Endothelial cell of umbilical vein (primary cell): ENCODE data around the gene TMEM132E. TPM values are rescaled to one million over a fixed set of nuclear protein-coding genes. Genes with fewer than 3 reads are reported as not detected.

Source experiments
- BruUV-seq: library from RNA; stranded (reverse); fragments of 400-500 nt; replicated peaks from 2 replicates; lab custom pipeline; 2021; lab: Mats Ljungman, UMichigan
- CTCF ChIA-PET: fragments of 300-600, 350-600 bp; sonication (Branson Sonifier 250); formaldehyde crosslinking; loops from one replicate; lab custom pipeline; 2021; ENCODE audit warnings: antibody characterized with exemption, inconsistent platforms; lab: Charles Lee
- POLR2A ChIA-PET: fragments of 300-600, 350-600 bp; sonication (Branson Sonifier 250); formaldehyde crosslinking; loops from one replicate; lab custom pipeline; 2021; ENCODE audit warnings: antibody characterized with exemption, inconsistent platforms; lab: Charles Lee
- DNase-seq: peaks from one replicate; pipeline ENCODE4 v3.0.0-alpha.2; 2011; ENCODE audit warnings: low read depth, low spot score
- FAIRE-seq: peaks from 2 replicates; lab custom pipeline; 2011; peaks lifted over from hg19 to GRCh38; lab: Jason Lieb, UNC
- H2AFZ ChIP-seq: 2 replicates; pipeline ENCODE4 v1.6.0; 2012; ENCODE audit warnings: low read depth, low read length, control low read depth, inconsistent platforms
- H3K27ac ChIP-seq: 2 replicates; pipeline ENCODE4 v1.5.1; 2011; ENCODE audit warnings: low read depth, mild to moderate bottlenecking, control low read depth, low read length, moderate library complexity; ENCODE audit not compliant: insufficient read depth
- H3K27me3 ChIP-seq, 2 experiments: 2 replicates each; pipeline versions ENCODE4 v1.6.0 to v1.6.1; 2011; ENCODE audit warnings: low read length in 2 of 2, mixed read lengths in 1 of 2; ENCODE audit not compliant: control insufficient read depth in 2 of 2, insufficient read depth in 2 of 2
- H3K36me3 ChIP-seq, 2 experiments: 2 replicates in 1 of 2; 3 replicates in 1 of 2; pipeline ENCODE4 v1.5.1; 2011; ENCODE audit warnings: low read length in 2 of 2, mild to moderate bottlenecking in 1 of 2, moderate library complexity in 1 of 2; ENCODE audit not compliant: control insufficient read depth in 2 of 2, insufficient read depth in 2 of 2; ENCODE audit errors: extremely low read depth in 1 of 2
- H3K4me1 ChIP-seq: 3 replicates; pipeline ENCODE4 v1.5.1; 2011; ENCODE audit warnings: mild to moderate bottlenecking, low read length; ENCODE audit not compliant: control insufficient read depth, insufficient read depth; ENCODE audit errors: extremely low read depth
- H3K4me2 ChIP-seq: 2 replicates; pipeline ENCODE4 v1.6.1; 2011; ENCODE audit warnings: low read length, control low read depth, mixed read lengths; ENCODE audit not compliant: insufficient read depth
- H3K4me3 ChIP-seq, 3 experiments: fragments of 200-600 bp in 1 of 3; sonication (generic), shearing (Covaris generic) in 1 of 3; replicated peaks in 1 of 3; 2 replicates each; pipeline ENCODE4 v1.5.1; 2011 to 2016; ENCODE audit warnings: control low read depth in 3 of 3, low read length in 3 of 3, mild to moderate bottlenecking in 2 of 3, inconsistent platforms in 1 of 3, low read depth in 1 of 3, moderate library complexity in 1 of 3; ENCODE audit not compliant: insufficient read depth in 1 of 3
- H3K79me2 ChIP-seq: 2 replicates; pipeline ENCODE4 v1.6.0; 2012; ENCODE audit warnings: low read length, inconsistent platforms; ENCODE audit not compliant: control insufficient read depth, insufficient read depth
- H3K9ac ChIP-seq: replicated peaks from 2 replicates; pipeline ENCODE3; 2011; ENCODE audit warnings: low read length, control low read depth; ENCODE audit not compliant: insufficient read depth; ENCODE audit errors: extremely low read depth
- H3K9me1 ChIP-seq: replicated peaks from 3 replicates; pipeline ENCODE4 v1.6.0; 2011; ENCODE audit warnings: mild to moderate bottlenecking, low read length; ENCODE audit not compliant: control insufficient read depth, insufficient read depth; ENCODE audit errors: extremely low read depth
- H3K9me3 ChIP-seq: replicated peaks from 2 replicates; pipeline ENCODE4 v1.5.1; 2012; ENCODE audit warnings: low read length, inconsistent platforms; ENCODE audit not compliant: control insufficient read depth, insufficient read depth
- H4K20me1 ChIP-seq: replicated peaks from 2 replicates; pipeline ENCODE3; 2011; ENCODE audit warnings: mild to moderate bottlenecking, low read length; ENCODE audit not compliant: control insufficient read depth, insufficient read depth; ENCODE audit errors: extremely low read depth
- EZH2 ChIP-seq: IDR thresholded peaks from 2 replicates; pipeline ENCODE4 v1.6.1; 2012; ENCODE audit warnings: borderline replicate concordance, low read depth, mild to moderate bottlenecking, moderate library complexity, low read length, inconsistent platforms; ENCODE audit not compliant: severe bottlenecking
- FOS ChIP-seq: IDR thresholded peaks from 2 replicates; pipeline ENCODE4 v1.6.1; 2011; ENCODE audit warnings: mild to moderate bottlenecking, low read length, moderate library complexity, borderline replicate concordance; ENCODE audit not compliant: insufficient read depth
- GATA2 ChIP-seq: IDR thresholded peaks from 2 replicates; pipeline ENCODE4 v1.7.0; 2011; ENCODE audit warnings: low read depth, mild to moderate bottlenecking, moderate library complexity, mixed read lengths, low read length; ENCODE audit not compliant: insufficient read length, insufficient read depth
- JUN ChIP-seq: IDR thresholded peaks from 2 replicates; pipeline ENCODE4 v1.6.1; 2011; ENCODE audit warnings: borderline replicate concordance, low read depth; ENCODE audit not compliant: insufficient read length, insufficient read depth
- MYC ChIP-seq: IDR thresholded peaks from one replicate; pipeline ENCODE4 v1.6.1; 2011; ENCODE audit warnings: mild to moderate bottlenecking, low read depth, low read length
- POLR2A ChIP-seq: IDR thresholded peaks from 2 replicates; pipeline ENCODE4 v1.6.1; 2012; ENCODE audit warnings: low read depth, mild to moderate bottlenecking, control low read depth, low read length
- POLR2AphosphoS5 ChIP-seq: IDR thresholded peaks from 2 replicates; pipeline ENCODE4 v1.6.1; 2012; ENCODE audit warnings: low read depth, mild to moderate bottlenecking, control low read depth, low read length, moderate library complexity; ENCODE audit not compliant: insufficient read depth
- dilution Hi-C: fragments of 300-500 bp; cut with MboI; formaldehyde crosslinking; loops from one replicate; pipeline ENCODE4 v1.15.0; 2019; ENCODE audit warnings: low sequenced_read_pairs; ENCODE audit not compliant: extremely low pct_ligation_motif_present
- intact Hi-C: fragments of 100-400 bp; cut with micrococcal nuclease; formaldehyde crosslinking; loops from one replicate; pipeline ENCODE4 v1.10.0; 2022
- polyA plus RNA-seq, 4 experiments: library from polyadenylated mRNA; depleted of rRNA in 3 of 4; stranded (reverse) in 3 of 4; unstranded in 1 of 4; fragments of >200 nt; gene quantifications; 2 replicates each; pipeline versions ENCODE4 v1.2.1 to v1.2.3, GENCODE V29; 2011 to 2012; ENCODE audit warnings: missing spikeins in 1 of 4
- total RNA-seq: library from RNA; stranded (reverse); gene quantifications from 2 replicates; pipeline ENCODE4 v1.2.3, GENCODE V29; 2021
- TF ChIP-seq, protein P1 (sequence below): IDR thresholded peaks from 2 replicates; pipeline ENCODE4 v1.6.1; 2011; ENCODE audit not compliant: insufficient read depth, insufficient read length
- TF ChIP-seq, protein P2 (sequence below), 2 donors: IDR thresholded peaks; 1 replicate in 1 of 2; 2 replicates in 1 of 2; pipeline ENCODE4 v1.5.1; 2011; ENCODE audit warnings: low read length in 2 of 2, mild to moderate bottlenecking in 2 of 2, moderate library complexity in 2 of 2, control low read depth in 1 of 2, inconsistent platforms in 1 of 2, low read depth in 1 of 2; ENCODE audit not compliant: insufficient read depth in 1 of 2; ENCODE audit errors: extremely low read depth in 1 of 2

The TMEM132E gene
- total and polyA plus RNA-seq, 2 donors (not counting 3 experiments of a cell fraction or from before 2014, with no cell fraction given): not detected

DNA sequence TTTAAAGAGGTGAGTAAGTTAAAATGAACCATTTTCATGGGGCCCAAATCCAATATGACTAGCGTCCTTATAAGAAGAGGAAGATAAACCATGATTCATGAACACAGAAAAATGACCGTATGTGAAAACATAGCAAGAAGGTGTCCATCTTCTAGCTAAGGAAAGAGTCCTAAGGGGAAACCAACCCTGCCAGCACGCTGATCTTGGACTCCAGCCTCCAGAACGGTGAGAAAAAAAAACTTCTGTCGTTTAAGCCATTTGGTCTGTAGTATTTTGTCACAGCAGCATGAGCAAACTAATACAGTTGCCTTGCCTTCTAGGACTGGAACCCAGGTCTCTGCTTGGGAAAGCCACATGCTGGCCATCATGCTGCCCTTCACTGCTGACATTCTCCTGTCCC is 4.2 kb upstream of the TMEM132E start:
- no peak overlapping the region for H3K4me3 ChIP-seq
- H3K9ac ChIP-seq: no peak overlapping the region
- no peaks in the 10 kb centered on the region for H4K20me1 ChIP-seq
- FAIRE-seq (no peak), DNase-seq (no peak)
- H3K4me2 ChIP-seq: no peak overlapping the region
- CTCF ChIA-PET: interaction anchor here (1.2 to 1.4 kb wide), 3 partner anchors 33 to 63 kb away, joined by 3 to 4 read pairs (median 3); no protein-coding TSS in a partner anchor
- peaks cover 33 to 34% of the 10 kb centered on the region in 2 experiments for H3K27me3 ChIP-seq
- TF ChIP-seq EZH2 (no peak), POLR2AphosphoS5 (no peak)
- TF ChIP-seq, protein P1, sequence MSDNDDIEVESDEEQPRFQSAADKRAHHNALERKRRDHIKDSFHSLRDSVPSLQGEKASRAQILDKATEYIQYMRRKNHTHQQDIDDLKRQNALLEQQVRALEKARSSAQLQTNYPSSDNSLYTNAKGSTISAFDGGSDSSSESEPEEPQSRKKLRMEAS: no peak
- no peaks in the 10 kb centered on the region for H3K9me1 ChIP-seq
- H3K79me2 ChIP-seq: no peaks in the 10 kb centered on the region
- no peaks in the 10 kb centered on the region for H3K9me3 ChIP-seq
- BruUV-seq: no TSS peak
- H3K4me1 ChIP-seq: no peaks in the 10 kb centered on the region
- H2AFZ ChIP-seq: no peak overlapping the region
- no peaks in the 10 kb centered on the region for H3K36me3 ChIP-seq
- intact Hi-C loops: no loop called here
- dilution Hi-C loops: no loop called here
- H3K27ac ChIP-seq: no peak overlapping the region
- POLR2A ChIA-PET: no interaction called here

DNA sequence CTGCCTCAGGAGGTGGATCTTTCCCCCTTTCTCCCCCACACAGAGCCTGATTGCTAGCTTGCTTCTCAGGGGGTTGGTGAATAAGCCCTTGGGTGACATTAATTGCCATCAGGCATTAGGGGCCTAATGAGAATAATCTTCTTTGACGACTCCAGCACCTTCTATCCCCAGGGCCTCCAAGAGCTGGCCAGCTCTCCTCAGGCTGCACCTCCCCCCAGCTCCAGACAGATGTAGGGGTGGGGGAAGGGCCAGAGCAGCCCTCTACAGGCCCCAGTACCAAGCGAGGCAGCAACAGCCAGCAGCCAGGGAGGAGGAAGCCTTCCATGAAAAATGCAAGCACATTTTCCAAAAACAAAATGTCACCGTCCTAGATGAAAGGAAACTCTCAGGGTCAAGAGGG is 1.4 kb upstream of the TMEM132E start:
- intact Hi-C loops: loop anchor here (1.0 kb wide), 1 partner anchor 13 kb away; no protein-coding TSS in a partner anchor
- H3K9me3 ChIP-seq: no peaks in the 10 kb centered on the region
- CTCF ChIA-PET: no interaction called here

More for the DNA sequence above, 1.4 kb upstream of the TMEM132E start:
- H3K9me1 ChIP-seq: no peaks in the 10 kb centered on the region
- H3K27me3 ChIP-seq: peaks cover 56 to 62% of the 10 kb centered on the region in 2 experiments
- dilution Hi-C loops: no loop called here
- FAIRE-seq (no peak), DNase-seq (no peak)
- H3K27ac ChIP-seq: no peak overlapping the region
- no peak for TF ChIP-seq FOS
- TF ChIP-seq, protein P1: no peak
- TF ChIP-seq POLR2AphosphoS5: no peak
- no peak for TF ChIP-seq POLR2A
- no peak for TF ChIP-seq MYC
- TF ChIP-seq JUN: no peak
- TF ChIP-seq, protein P2, sequence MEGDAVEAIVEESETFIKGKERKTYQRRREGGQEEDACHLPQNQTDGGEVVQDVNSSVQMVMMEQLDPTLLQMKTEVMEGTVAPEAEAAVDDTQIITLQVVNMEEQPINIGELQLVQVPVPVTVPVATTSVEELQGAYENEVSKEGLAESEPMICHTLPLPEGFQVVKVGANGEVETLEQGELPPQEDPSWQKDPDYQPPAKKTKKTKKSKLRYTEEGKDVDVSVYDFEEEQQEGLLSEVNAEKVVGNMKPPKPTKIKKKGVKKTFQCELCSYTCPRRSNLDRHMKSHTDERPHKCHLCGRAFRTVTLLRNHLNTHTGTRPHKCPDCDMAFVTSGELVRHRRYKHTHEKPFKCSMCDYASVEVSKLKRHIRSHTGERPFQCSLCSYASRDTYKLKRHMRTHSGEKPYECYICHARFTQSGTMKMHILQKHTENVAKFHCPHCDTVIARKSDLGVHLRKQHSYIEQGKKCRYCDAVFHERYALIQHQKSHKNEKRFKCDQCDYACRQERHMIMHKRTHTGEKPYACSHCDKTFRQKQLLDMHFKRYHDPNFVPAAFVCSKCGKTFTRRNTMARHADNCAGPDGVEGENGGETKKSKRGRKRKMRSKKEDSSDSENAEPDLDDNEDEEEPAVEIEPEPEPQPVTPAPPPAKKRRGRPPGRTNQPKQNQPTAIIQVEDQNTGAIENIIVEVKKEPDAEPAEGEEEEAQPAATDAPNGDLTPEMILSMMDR (IDR thresholded peaks at IDR 0.05; ENCODE audit: extremely low read depth in 1 of 2, insufficient read depth in 1 of 2, low read depth in 1 of 2, low read length in 2 of 2): no peak
- TF ChIP-seq GATA2: no peak
- no peak for TF ChIP-seq EZH2
- no peaks in the 10 kb centered on the region for H3K36me3 ChIP-seq
- BruUV-seq: no TSS peak
- POLR2A ChIA-PET: no interaction called here
- H3K4me3 ChIP-seq: no peak overlapping the region
- H4K20me1 ChIP-seq: no peaks in the 10 kb centered on the region
- no peaks in the 10 kb centered on the region for H3K4me1 ChIP-seq
- no peak overlapping the region for H2AFZ ChIP-seq
- no peaks in the 10 kb centered on the region for H3K79me2 ChIP-seq
- no peak overlapping the region for H3K4me2 ChIP-seq
- H3K9ac ChIP-seq: no peak overlapping the region
